Heart right ventricle (tissue), 16 donors: Measurements from ENCODE around the gene TSTD1. TPM values are rescaled to one million over a fixed set of nuclear protein-coding genes. Genes with fewer than 3 reads are reported as not detected.

Experiments used
- ATAC-seq, 8 donors: fragments of 200-7000 bp; cut with Tn5 transposase; one replicate each; pipeline ENCODE4 v1.9.1; 2020; ENCODE audit warnings: mild to moderate bottlenecking in 8 of 8, moderate library complexity in 8 of 8, moderate number of reproducible peaks in 1 of 8
- DNase-seq, 2 donors: peaks; one replicate each; pipeline ENCODE4 v3.0.0-alpha.2; 2020
- H3K27ac ChIP-seq, 10 donors: fragments of 200-600 bp; sonication (generic) in 2 of 10; one replicate each; pipeline versions ENCODE4 v1.5.0 to v1.8.0; 2020 to 2022; ENCODE audit warnings: mild to moderate bottlenecking in 3 of 10
- H3K27me3 ChIP-seq, 7 donors: fragments of 200-600 bp; one replicate each; pipeline ENCODE4 v1.8.0; 2021 to 2022; ENCODE audit warnings: mild to moderate bottlenecking in 2 of 7
- H3K36me3 ChIP-seq, 9 donors: fragments of 200-600 bp; sonication (generic) in 1 of 9; one replicate each; pipeline versions ENCODE4 v1.5.0 to v1.8.0; 2020 to 2022; ENCODE audit warnings: mild to moderate bottlenecking in 2 of 9
- H3K4me1 ChIP-seq, 9 donors: fragments of 200-600 bp; sonication (generic) in 1 of 9; one replicate each; pipeline versions ENCODE4 v1.5.0 to v1.8.0; 2020 to 2022; ENCODE audit warnings: mild to moderate bottlenecking in 4 of 9
- H3K4me3 ChIP-seq, 10 donors: fragments of 200-600 bp; sonication (generic) in 2 of 10; one replicate each; pipeline versions ENCODE4 v1.5.0 to v1.8.0; 2020 to 2022; ENCODE audit warnings: mild to moderate bottlenecking in 7 of 10, moderate library complexity in 2 of 10
- H3K9me3 ChIP-seq, 11 donors: fragments of 200-600 bp in 10 of 11; sonication (generic) in 2 of 11; one replicate each; pipeline versions ENCODE4 v1.5.0 to v1.8.0; 2013 to 2022; ENCODE audit warnings: mild to moderate bottlenecking in 2 of 11, control low read depth in 1 of 11, moderate library complexity in 1 of 11
- CTCF ChIP-seq, 9 donors: fragments of 200-600 bp; sonication (generic) in 2 of 9; IDR thresholded peaks; one replicate each; pipeline versions ENCODE4 v1.5.0 to v1.8.0; 2021 to 2022; ENCODE audit warnings: antibody characterized with exemption in 9 of 9, mild to moderate bottlenecking in 5 of 9, moderate library complexity in 1 of 9
- WGBS, 2 donors: extraction: QIAGEN DNeasy Blood & Tissue Kit; methylation state at CpG; one replicate each; pipeline ENCODE4 v1.1.7; 2013; ENCODE audit warnings: inconsistent platforms in 1 of 2; 5-methylcytosine and 5-hydroxymethylcytosine counted together
- intact Hi-C, 10 donors: fragments of 100-400 bp; cut with DNase I; formaldehyde crosslinking; loops; one replicate each; pipeline versions ENCODE4 v1.11.1 to v1.14.2; 2022
- long read RNA-seq, 3 donors: library from polyadenylated mRNA; unstranded; transcript quantifications; one replicate each; pipeline ENCODE4 v2.0.0, GENCODE V29; 2020 to 2021
- polyA plus RNA-seq, 2 donors: library from polyadenylated mRNA; stranded (reverse); fragments of 200-250 nt; gene quantifications; one replicate each; pipeline ENCODE4 v1.2.3, GENCODE V29; 2013
- total RNA-seq, 10 donors: library from RNA; stranded (reverse); fragmentation: NEBNext Ultra II Directional in 3 of 10; extraction: Animal tissue kit (Norgen Biotek cat#: 25700) in 3 of 10; gene quantifications; one replicate each; pipeline versions ENCODE4 v1.2.1 to v1.2.4, GENCODE V29; 2021 to 2023
- donor health status: Arrhythmogenic right ventricular cardiomyopathy.
- donor health status: ischemic (EF 13 %, LVEDD 7.1; RV severe dilation, severe dysfunction).
- donor health status: healthy with polysubstance abuse.
- donor health status: DM: no; HTN: yes; CAD: no.
- donor health status: DM: no; HTN: no; CAD: no.
- donor health status: ischemic (EF 25% LVEDD 6.9; RV normal size, moderate dysfunction).
- donor health status: ischemic (EF 25% LVEDD 5.7; RV mildly dilated, moderate dysfunction).
- donor health status: healthy.
- donor health status: DM: yes; HTN: yes; CAD: no.
- donor health status: Ischemic cardiomyopathy.
- donor health status: ischemic (EF 35%, LVEDD 5.7; RV mildly dilated, moderate dysfunction).
- donor health status: nonischemic (EF 11% LVEDD 7.7; RV severe dilation, severe dysfunction).
- donor health status: DM: yes; HTN: yes; CAD: no.
- donor health status: PGD.
- donor health status: ischemic (EF 29% LVEDD 5.4; RV normal size, mild dysfunction).
- donor health status: nonischemic (EF 23%, LVEDD 6.1; RV moderate dilation, normal function).

Gene TSTD1
- total RNA-seq = 10 to 100 TPM in 9 of 10 donors, 1 to 10 TPM in 1; 8.0 to 18.0 (median 13.4) TPM
- polyA plus RNA-seq = 10 to 100 TPM; 11.8 to 15.3 TPM
- long read RNA-seq, donor 1, transcript TSTD1-204 (4 exons, 593 nt) = major isoform, 9 of 15 reads
- long read RNA-seq, donor 1, partial matches to known transcripts = 0 of 15 reads
- long read RNA-seq, donor 1, other reads (novel, unspliced or antisense) = 2 of 15 reads
- long read RNA-seq, donor 2, transcript TSTD1-204 (4 exons, 593 nt) = major isoform, 6 of 12 reads
- long read RNA-seq, donor 2, transcript TSTD1-203 (3 exons, 457 nt) = minor isoform, 5 of 12 reads
- long read RNA-seq, donor 2, partial matches to known transcripts = 0 of 12 reads
- long read RNA-seq, donor 2, other reads (novel, unspliced or antisense) = 1 of 12 reads
- long read RNA-seq, donor 3, partial matches to known transcripts = 0 of 1 reads
- long read RNA-seq, donor 3, other reads (novel, unspliced or antisense) = 1 of 1 reads

DNA sequence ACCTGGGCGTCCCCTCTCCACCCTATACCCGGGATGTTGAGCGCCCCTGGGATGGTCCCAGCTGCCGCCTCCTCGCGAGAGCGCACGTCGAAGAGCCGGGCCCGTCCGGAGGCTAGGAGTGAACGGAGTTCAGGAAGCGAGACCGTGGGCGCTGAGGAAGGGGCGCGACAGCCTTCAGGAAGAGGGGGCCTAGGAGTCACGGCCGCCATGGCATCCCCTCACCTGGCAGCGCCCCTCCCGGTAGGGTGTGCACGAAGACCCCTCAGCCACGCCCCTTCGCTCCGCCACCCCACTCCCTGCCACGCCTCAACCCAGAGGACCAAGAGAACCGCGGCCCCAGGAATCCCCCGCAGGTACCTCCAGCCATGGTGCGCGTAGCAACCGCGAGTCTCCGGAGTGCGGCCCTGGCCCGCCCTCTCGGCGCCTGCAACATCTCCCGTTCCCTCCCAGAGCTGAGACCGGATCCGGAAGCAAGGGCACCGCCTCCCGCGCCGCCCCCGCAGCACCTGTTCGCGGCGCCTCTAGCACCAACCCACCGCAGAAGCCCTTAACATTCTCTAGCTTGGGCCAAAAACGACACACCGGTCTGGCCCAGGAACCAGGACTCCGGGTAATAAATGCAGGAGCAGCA is at the start of gene TSTD1:
TSS of gene TSTD1 (minus strand) at position 442 of the 631 bp plus-strand sequence. CDS start at position 367, 75 bp downstream.
- Histone ChIP-seq H3K27me3 (no peaks in the 10 kb centered on the region), H3K36me3 (peaks cover 0 to 49% (median 41%) of the 10 kb centered on the region in 9 donors), H3K4me1 (peaks cover 0 to 27% (median 7%) of the 10 kb centered on the region in 9 donors), H3K9me3 (no peaks in the 10 kb centered on the region), H3K27ac (peak within 1 kb of the TSS in 5 of 10 donors; percentile 29 to 66 (median 56)), H3K4me3 (peak within 1 kb of the TSS; percentile 23 to 66 (median 58))
- 26 to 37% methylated on average over 54 of the region's 54 CpGs for WGBS, 2 donors
- intact Hi-C loops = no loop called here
- DNase-seq = peak; percentile 51 to 55
- ATAC-seq = peak; percentile 74 to 87 (median 84)
- no peak for TF ChIP-seq CTCF (IDR thresholded peaks at IDR 0.05)

DNA sequence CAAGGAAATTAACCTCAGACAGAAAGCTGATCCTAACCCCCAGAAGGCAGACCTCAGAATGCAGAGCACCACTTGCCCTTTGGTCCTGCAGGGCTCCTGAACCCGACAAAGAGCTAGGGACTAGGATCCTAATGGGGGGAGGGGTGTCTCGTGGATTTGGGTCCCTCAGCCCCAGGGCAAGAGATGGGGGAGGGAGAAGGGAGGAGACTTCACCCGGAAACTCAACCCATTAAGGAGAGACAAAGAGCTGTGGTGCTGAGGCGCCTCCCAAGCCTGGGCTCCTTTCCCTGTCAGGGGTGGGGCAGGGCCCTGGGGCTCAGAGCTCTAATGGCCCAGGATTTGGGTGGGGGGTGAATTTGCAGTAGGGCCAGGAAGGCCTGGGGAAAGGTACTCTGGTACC is 47.7 kb upstream of the TSTD1 start:
- Histone ChIP-seq H3K27ac (no peak overlapping the region), H3K4me1 (peaks cover 0 to 22% (median 0%) of the 10 kb centered on the region in 9 donors), H3K4me3 (no peak overlapping the region), H3K9me3 (no peaks in the 10 kb centered on the region), H3K27me3 (no peaks in the 10 kb centered on the region), H3K36me3 (no peaks in the 10 kb centered on the region)
- DNase-seq (no peak), ATAC-seq (no peak)
- intact Hi-C loops = no loop called here
- WGBS, 2 donors = 72 to 80% methylated on average over 4 of the region's 4 CpGs
- no peak for TF ChIP-seq CTCF (IDR thresholded peaks at IDR 0.05)

GRCh38 chr1:161085165-161085564 is 46.4 kb upstream of the TSTD1 start:
- Histone ChIP-seq H3K27ac (no peak overlapping the region), H3K9me3 (no peaks in the 10 kb centered on the region), H3K4me1 (peaks cover 0 to 22% (median 0%) of the 10 kb centered on the region in 9 donors), H3K27me3 (peaks cover 0 to 3% (median 0%) of the 10 kb centered on the region in 7 donors), H3K36me3 (no peaks in the 10 kb centered on the region), H3K4me3 (no peak overlapping the region)
- TF ChIP-seq CTCF (IDR thresholded peaks at IDR 0.05) = no peak
- 52 to 70% methylated on average over 2 of the region's 2 CpGs for WGBS, 2 donors
- DNase-seq (no peak), ATAC-seq (no peak)
- intact Hi-C loops = no loop called here

GRCh38 chr1:161084597-161084988 is 45.8 kb upstream of the TSTD1 start:
- ATAC-seq (no peak), DNase-seq (no peak)
- Histone ChIP-seq H3K4me3 (no peak overlapping the region), H3K9me3 (no peaks in the 10 kb centered on the region), H3K4me1 (peaks cover 0 to 22% (median 0%) of the 10 kb centered on the region in 9 donors), H3K27me3 (peaks cover 0 to 9% (median 2%) of the 10 kb centered on the region in 7 donors), H3K36me3 (no peaks in the 10 kb centered on the region), H3K27ac (no peak overlapping the region)
- intact Hi-C loops = no loop called here
- 93 to 100% methylated on average over 1 of the region's 1 CpG for WGBS, 2 donors
- no peak for TF ChIP-seq CTCF (IDR thresholded peaks at IDR 0.05)
